SK-N-SH (cell line): ENCODE measurements around the gene SORCS3.

Experiments
- CHD2 ChIP-seq: fragments of 150-350 bp; IDR thresholded peaks from 2 replicates; pipeline ENCODE4 v1.6.1; 2018; ENCODE audit warnings: low read length; ENCODE audit not compliant: partially characterized antibody
- CTCF ChIP-seq: fragments of 200-600 bp; sonication (generic); IDR thresholded peaks from 2 replicates; pipeline ENCODE4 v1.6.1; 2017; ENCODE audit warnings: antibody characterized with exemption, mild to moderate bottlenecking, moderate library complexity
- EP300 ChIP-seq, 2 experiments: IDR thresholded peaks; 2 replicates each; pipeline versions ENCODE4 v1.4.0 to v1.6.1; 2012; ENCODE audit warnings: borderline replicate concordance in 1 of 2, low read depth in 1 of 2, low read length in 1 of 2
- GATA2 ChIP-seq: sonication (generic); formaldehyde crosslinking; IDR thresholded peaks from 2 replicates; pipeline ENCODE4 v1.5.0; 2020; ENCODE audit warnings: mild to moderate bottlenecking, missing genetic modification reagents
- NRF1 ChIP-seq: IDR thresholded peaks from 2 replicates; pipeline ENCODE4 v1.6.1; 2012; ENCODE audit warnings: low read depth, mild to moderate bottlenecking, low read length
- POLR2AphosphoS5 ChIP-seq: IDR thresholded peaks from 2 replicates; pipeline ENCODE4 v1.6.1; 2012; ENCODE audit warnings: low read depth, low read length
- RFX5 ChIP-seq: IDR thresholded peaks from 2 replicates; pipeline ENCODE4 v1.6.1; 2012; ENCODE audit warnings: mild to moderate bottlenecking, improper control_type of control experiment, low read length

- TF ChIP-seq CTCF, result no peak
- TF ChIP-seq NRF1, result no peak
- no peak for TF ChIP-seq EP300 (IDR thresholded peaks at IDR 0.05; ENCODE audit: borderline replicate concordance in 1 of 2, low read depth in 1 of 2, low read length in 1 of 2)
- no peak for TF ChIP-seq RFX5
- TF ChIP-seq CHD2, result no peak
- TF ChIP-seq GATA2, result no peak
- no peak for TF ChIP-seq POLR2AphosphoS5
Measured at GRCh38 chr10:105288026-105288425, 646.9 kb downstream of the SORCS3 start.
